Measurements from ENCODE around the gene FNBP1. TPM values are rescaled to one million over a fixed set of nuclear protein-coding genes. Genes with fewer than 3 reads are reported as not detected.
"Not testable (repeated sequence)": the region's sequence is repeated elsewhere in the genome, so short reads cannot be mapped to it uniquely, and the experiment has no call there.

FNBP1 gene
- total RNA-seq, 2 experiments from 2014 or later, result 126 to 128 TPM

GRCh38 chr9:129999141-129999510 lies 43.9 kb downstream of the FNBP1 start:
- Mint-ChIP-seq H3K9me3 (no peaks in the 10 kb centered on the region), H3K4me3 (peak overlapping the region; percentile 42), H3K4me1 (ENCODE audit: low read depth) (peaks cover 75% of the 10 kb centered on the region), H3K36me3 (ENCODE audit: low read depth) (peaks cover 19% of the 10 kb centered on the region), H3K27me3 (ENCODE audit: low read depth) (no peaks in the 10 kb centered on the region), H3K27ac (peak overlapping the region; percentile 76)
- intact Hi-C loops (cut with micrococcal nuclease), result no loop called here
- CTCF ChIA-PET, result no interaction called here
- DNase-seq, result no peak

- peaks cover 76% of the 10 kb centered on the region for H3K4me1 Mint-ChIP-seq (ENCODE audit: low read depth)
- CTCF ChIA-PET, result interaction anchor here (0.5 kb wide), 1 partner anchor 32 kb away, joined by 3 read pairs; no protein-coding TSS in a partner anchor
- peak overlapping the region; percentile 42 for H3K4me3 Mint-ChIP-seq
- H3K9me3 Mint-ChIP-seq, result no peaks in the 10 kb centered on the region
- H3K27me3 Mint-ChIP-seq (ENCODE audit: low read depth), result no peaks in the 10 kb centered on the region
- peak; percentile 47 for DNase-seq
- H3K27ac Mint-ChIP-seq, result peak overlapping the region; percentile 76
- intact Hi-C loops (cut with micrococcal nuclease), result loop anchor here (1.0 kb wide), 1 partner anchor 8 kb away; no protein-coding TSS in a partner anchor
- H3K36me3 Mint-ChIP-seq (ENCODE audit: low read depth), result peaks cover 22% of the 10 kb centered on the region
Measured at GRCh38 chr9:129998491-129999140, 44.4 kb downstream of the FNBP1 start.

- H3K27me3 Mint-ChIP-seq (ENCODE audit: low read depth); DNase-seq; H3K4me3 Mint-ChIP-seq; H3K9me3 Mint-ChIP-seq; CTCF ChIA-PET: not testable (repeated sequence)
- Mint-ChIP-seq H3K4me1 (ENCODE audit: low read depth) (peaks cover 75% of the 10 kb centered on the region), H3K36me3 (ENCODE audit: low read depth) (peaks cover 21% of the 10 kb centered on the region), H3K27ac (peak overlapping the region; percentile 41)
- intact Hi-C loops (cut with micrococcal nuclease), result loop anchor here (1.0 kb wide), 1 partner anchor 7 kb away; no protein-coding TSS in a partner anchor
Measured at GRCh38 chr9:129997706-129998105, 45.3 kb downstream of the FNBP1 start.

GRCh38 chr9:129996161-129996830 lies 46.7 kb downstream of the FNBP1 start:
- Mint-ChIP-seq H3K4me3 (peak overlapping the region; percentile 25), H3K36me3 (ENCODE audit: low read depth) (peaks cover 17% of the 10 kb centered on the region), H3K27ac (peak overlapping the region; percentile 85), H3K4me1 (ENCODE audit: low read depth) (peaks cover 80% of the 10 kb centered on the region), H3K9me3 (no peaks in the 10 kb centered on the region), H3K27me3 (ENCODE audit: low read depth) (no peaks in the 10 kb centered on the region)
- CTCF ChIA-PET, result interaction anchor here (0.6 to 1.9 kb wide), 10 partner anchors 12 to 111 kb away, joined by 3 to 8 read pairs (median 4); no protein-coding TSS in a partner anchor
- no peak for DNase-seq
- intact Hi-C loops (cut with micrococcal nuclease), result no loop called here

- Mint-ChIP-seq H3K4me3 (peak overlapping the region; percentile 52), H3K9me3 (no peaks in the 10 kb centered on the region), H3K4me1 (ENCODE audit: low read depth) (peaks cover 80% of the 10 kb centered on the region), H3K36me3 (ENCODE audit: low read depth) (peaks cover 20% of the 10 kb centered on the region), H3K27me3 (ENCODE audit: low read depth) (no peaks in the 10 kb centered on the region), H3K27ac (peak overlapping the region; percentile 85)
- DNase-seq, result peak; percentile 63
- intact Hi-C loops (cut with micrococcal nuclease), result loop anchor here (1.0 kb wide), 1 partner anchor 28 kb away; no protein-coding TSS in a partner anchor
- CTCF ChIA-PET, result interaction anchor here (0.7 to 1.9 kb wide), 8 partner anchors 13 to 110 kb away, joined by 3 to 8 read pairs (median 4); no protein-coding TSS in a partner anchor
Measured at GRCh38 chr9:129995409-129996160, 47.4 kb downstream of the FNBP1 start.

GRCh38 chr9:129994882-129995281 lies 48.1 kb downstream of the FNBP1 start:
- DNase-seq, result no peak
- intact Hi-C loops (cut with micrococcal nuclease), result loop anchor here (1.0 kb wide), 1 partner anchor 28 kb away; no protein-coding TSS in a partner anchor
- Mint-ChIP-seq H3K9me3 (no peaks in the 10 kb centered on the region), H3K36me3 (ENCODE audit: low read depth) (peaks cover 23% of the 10 kb centered on the region), H3K4me3 (peak overlapping the region; percentile 52), H3K27ac (peak overlapping the region; percentile 85), H3K27me3 (ENCODE audit: low read depth) (no peaks in the 10 kb centered on the region), H3K4me1 (ENCODE audit: low read depth) (peaks cover 78% of the 10 kb centered on the region)
- CTCF ChIA-PET, result interaction anchor here (1.3 to 1.4 kb wide), 3 partner anchors 39 to 109 kb away, joined by 3 read pairs; no protein-coding TSS in a partner anchor

- H3K27me3 Mint-ChIP-seq (ENCODE audit: low read depth); H3K4me3 Mint-ChIP-seq; DNase-seq; H3K9me3 Mint-ChIP-seq; intact Hi-C loops (cut with micrococcal nuclease): not testable (repeated sequence)
- CTCF ChIA-PET, result interaction anchor here (0.6 kb wide), 1 partner anchor 155 kb away, joined by 3 read pairs; no protein-coding TSS in a partner anchor
- peaks cover 85% of the 10 kb centered on the region for H3K4me1 Mint-ChIP-seq (ENCODE audit: low read depth)
- H3K36me3 Mint-ChIP-seq (ENCODE audit: low read depth), result peaks cover 20% of the 10 kb centered on the region
- H3K27ac Mint-ChIP-seq, result peak overlapping the region; percentile 84
Measured at GRCh38 chr9:129991139-129991538, 51.9 kb downstream of the FNBP1 start.

- CTCF ChIA-PET, result interaction anchor here (1.0 kb wide), 1 partner anchor 50 kb away, joined by 3 read pairs; no protein-coding TSS in a partner anchor
- Mint-ChIP-seq H3K9me3 (no peaks in the 10 kb centered on the region), H3K27ac (peak overlapping the region; percentile 84), H3K4me3 (peak overlapping the region; percentile 12), H3K27me3 (ENCODE audit: low read depth) (no peaks in the 10 kb centered on the region), H3K36me3 (ENCODE audit: low read depth) (peaks cover 24% of the 10 kb centered on the region), H3K4me1 (ENCODE audit: low read depth) (peaks cover 83% of the 10 kb centered on the region)
- peak; percentile 50 for DNase-seq
- intact Hi-C loops (cut with micrococcal nuclease), result loop anchor here (1.0 kb wide), 1 partner anchor 8 kb away; no protein-coding TSS in a partner anchor
Measured at GRCh38 chr9:129990269-129991010, 52.5 kb downstream of the FNBP1 start.

- CTCF ChIA-PET, result interaction anchor here (1.0 kb wide), 1 partner anchor 51 kb away, joined by 3 read pairs; no protein-coding TSS in a partner anchor
Measured at GRCh38 chr9:129989740-129990139, 53.2 kb downstream of the FNBP1 start.

GRCh38 chr9:129989362-129989708 lies 53.7 kb downstream of the FNBP1 start:
- no peak for DNase-seq
- no peaks in the 10 kb centered on the region for H3K9me3 Mint-ChIP-seq
- H3K36me3 Mint-ChIP-seq (ENCODE audit: low read depth), result peaks cover 31% of the 10 kb centered on the region
- peaks cover 84% of the 10 kb centered on the region for H3K4me1 Mint-ChIP-seq (ENCODE audit: low read depth)
- H3K27ac Mint-ChIP-seq, result peak overlapping the region; percentile 83
- intact Hi-C loops (cut with micrococcal nuclease), result no loop called here
- peak overlapping the region; percentile 7 for H3K4me3 Mint-ChIP-seq
- CTCF ChIA-PET, result no interaction called here
- H3K27me3 Mint-ChIP-seq (ENCODE audit: low read depth), result no peaks in the 10 kb centered on the region

More at GRCh38 chr9:129989740-129990139, 53.2 kb downstream of the FNBP1 start:
- H3K9me3 Mint-ChIP-seq, result no peaks in the 10 kb centered on the region
- peaks cover 83% of the 10 kb centered on the region for H3K4me1 Mint-ChIP-seq (ENCODE audit: low read depth)
- H3K27me3 Mint-ChIP-seq (ENCODE audit: low read depth), result no peaks in the 10 kb centered on the region
- no peak overlapping the region for H3K4me3 Mint-ChIP-seq
- DNase-seq, result no peak
- H3K36me3 Mint-ChIP-seq (ENCODE audit: low read depth), result peaks cover 30% of the 10 kb centered on the region
- intact Hi-C loops (cut with micrococcal nuclease), result loop anchor here (1.0 kb wide), 1 partner anchor 9 kb away; no protein-coding TSS in a partner anchor
- peak overlapping the region; percentile 83 for H3K27ac Mint-ChIP-seq

GRCh38 chr9:129988607-129989361 lies 54.2 kb downstream of the FNBP1 start:
- Mint-ChIP-seq H3K27me3 (ENCODE audit: low read depth) (no peaks in the 10 kb centered on the region), H3K4me3 (peak overlapping the region; percentile 7), H3K9me3 (no peaks in the 10 kb centered on the region), H3K27ac (peak overlapping the region; percentile 83), H3K4me1 (ENCODE audit: low read depth) (peaks cover 85% of the 10 kb centered on the region), H3K36me3 (ENCODE audit: low read depth) (peaks cover 27% of the 10 kb centered on the region)
- peak; percentile 61 for DNase-seq
- CTCF ChIA-PET, result no interaction called here
- intact Hi-C loops (cut with micrococcal nuclease), result no loop called here

All from activated naive CD4-positive, alpha-beta T cell treated with anti-CD3 and anti-CD28 coated beads for 36 hours (primary cell).